AG08396 (cell line): ENCODE measurements around the gene ROPN1L.

Source experiments
- DNase-seq: peaks from one replicate; pipeline ENCODE4 v3.0.0; 2012; ENCODE audit warnings: low spot score, mixed read lengths

ROPN1L gene

DNA sequence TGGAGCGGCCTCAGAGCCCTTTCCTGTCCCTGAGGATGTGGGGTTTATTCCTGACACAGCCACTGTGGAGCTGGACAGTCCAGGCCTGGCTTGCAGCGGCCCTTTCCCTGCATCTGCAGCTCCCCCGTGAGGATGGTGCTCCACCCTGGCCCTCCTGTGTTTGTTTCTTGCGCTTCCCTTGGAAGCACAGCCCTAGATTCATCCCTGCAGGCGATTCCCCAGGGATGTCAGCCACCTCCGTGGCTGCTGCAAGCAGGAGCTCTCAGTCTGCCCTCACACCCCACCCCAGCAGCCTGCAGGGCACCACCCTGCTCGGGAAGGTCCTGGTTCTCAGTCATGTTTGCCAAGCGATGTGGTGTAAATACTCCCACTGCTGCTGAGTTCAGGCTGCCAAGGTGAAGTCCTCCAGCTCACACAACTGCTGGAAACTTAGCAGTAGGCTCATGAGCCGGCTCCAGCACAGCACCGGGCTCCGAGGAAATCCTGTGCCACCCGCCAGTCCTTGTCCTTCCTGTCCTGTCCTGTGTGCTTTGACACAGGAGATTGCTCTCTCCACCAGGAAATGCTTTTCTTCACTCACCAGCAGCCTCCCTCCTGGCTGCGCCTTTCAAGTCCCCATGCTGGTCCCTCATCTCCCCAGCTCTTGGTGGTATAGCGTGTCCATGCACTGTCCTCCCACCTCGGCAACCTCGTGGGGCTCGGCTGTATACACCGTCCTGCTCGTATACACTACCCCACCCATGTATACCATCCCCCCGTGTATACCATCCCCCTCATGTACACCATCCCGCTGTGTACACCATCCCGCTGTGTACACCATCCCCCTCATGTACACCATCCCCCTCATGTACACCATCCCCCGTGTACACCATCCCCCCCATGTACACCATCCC is 16.2 kb downstream of the ROPN1L start:
- no peak for DNase-seq

DNA sequence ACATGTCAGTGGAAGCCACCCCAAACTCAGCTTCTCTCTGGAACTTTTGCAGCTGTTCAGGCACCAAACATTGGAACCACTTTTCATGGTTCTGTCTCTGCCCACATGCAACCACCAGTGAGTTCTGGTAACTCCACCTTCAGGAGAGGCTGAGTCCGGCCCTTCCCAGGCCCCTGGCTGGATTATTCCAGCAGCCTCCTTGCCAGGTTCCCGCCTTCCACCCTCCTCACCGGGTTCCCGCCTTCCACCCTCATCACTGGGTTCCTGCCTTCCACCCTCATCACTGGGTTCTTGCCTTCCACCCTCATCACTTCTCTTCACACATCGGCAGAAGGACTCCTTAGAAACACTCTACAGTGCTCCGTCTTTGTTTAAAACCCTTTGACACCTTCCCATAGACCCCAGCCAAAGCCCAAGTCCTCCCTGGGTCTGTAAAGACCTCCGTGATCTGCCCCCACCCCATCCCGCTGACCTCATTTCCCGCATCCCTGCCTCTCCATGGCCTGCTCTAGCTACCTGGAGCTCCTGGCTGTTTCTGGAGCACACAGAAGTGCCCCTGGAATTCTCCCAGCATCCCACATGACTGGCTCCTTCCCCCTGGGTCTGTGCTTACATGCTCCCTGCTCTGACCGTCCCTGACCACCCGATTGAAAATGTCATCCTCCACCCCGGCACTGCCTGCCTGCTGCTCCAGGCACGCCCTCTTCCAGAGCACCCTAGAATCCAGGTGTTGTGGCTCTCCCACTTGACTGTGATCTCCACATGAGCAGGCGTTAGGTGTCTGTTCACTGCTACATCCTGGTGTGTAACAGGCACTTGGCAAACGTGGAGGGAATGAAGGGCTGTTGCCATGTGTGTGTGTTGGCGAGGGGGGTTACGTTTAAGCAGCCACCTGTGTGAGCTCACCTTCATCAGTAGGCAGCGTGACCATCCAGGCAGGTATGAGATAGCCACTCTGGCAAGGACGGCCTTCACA is 17.7 kb downstream of the ROPN1L start:
- no peak for DNase-seq

DNA sequence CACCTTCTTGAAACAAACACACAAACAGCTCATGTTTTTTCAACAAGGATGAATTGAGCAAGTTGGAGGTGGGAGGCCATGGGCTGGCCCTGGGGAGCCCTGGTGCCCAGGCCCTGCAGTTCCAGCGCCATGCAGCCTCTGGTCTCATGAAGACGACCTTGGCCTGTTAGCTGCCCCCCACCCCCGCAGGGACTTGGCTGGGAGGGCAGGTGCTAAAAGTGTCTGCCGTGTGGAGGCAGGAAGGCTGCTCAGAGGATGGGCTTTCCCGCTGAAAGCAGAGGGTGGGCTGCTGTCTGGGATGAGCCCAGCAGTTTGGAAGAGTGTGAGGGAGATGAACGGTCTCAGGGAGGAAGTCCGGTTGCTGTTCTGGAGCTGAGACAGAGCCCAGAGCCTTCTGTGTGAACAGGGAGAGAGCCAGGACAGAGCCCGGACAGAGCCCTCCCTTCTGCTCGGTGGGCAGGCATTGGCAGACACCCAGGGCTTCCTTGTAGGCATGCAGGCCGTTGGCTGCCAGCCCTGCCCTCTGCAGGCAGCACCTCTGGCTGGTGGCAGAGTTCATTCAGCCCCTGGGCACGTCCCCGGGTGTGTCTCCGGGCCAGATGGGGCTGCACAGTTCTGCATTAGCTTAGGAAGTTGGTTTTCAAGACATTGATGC is 18.7 kb downstream of the ROPN1L start:
- DNase-seq: no peak

DNA sequence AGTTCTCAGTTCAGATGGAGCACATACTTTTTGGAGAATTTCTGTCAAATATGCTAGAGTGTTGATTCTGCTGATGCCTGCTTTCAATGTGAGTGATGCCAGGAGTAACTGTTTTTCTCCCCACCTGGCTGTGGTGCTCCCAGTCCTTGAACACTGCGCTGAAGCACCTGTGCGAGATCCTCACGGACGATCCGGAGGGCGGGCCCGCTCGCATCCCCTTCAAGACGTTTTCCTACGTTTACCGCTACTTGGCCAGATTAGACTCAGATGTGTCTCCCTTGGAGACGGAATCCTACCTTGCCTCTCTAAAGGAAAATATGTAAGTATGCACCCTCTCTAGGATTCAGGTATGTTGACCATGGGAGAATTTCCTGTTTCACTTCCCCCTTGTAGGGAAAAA is 19.4 kb downstream of the ROPN1L start:
- no peak for DNase-seq

DNA sequence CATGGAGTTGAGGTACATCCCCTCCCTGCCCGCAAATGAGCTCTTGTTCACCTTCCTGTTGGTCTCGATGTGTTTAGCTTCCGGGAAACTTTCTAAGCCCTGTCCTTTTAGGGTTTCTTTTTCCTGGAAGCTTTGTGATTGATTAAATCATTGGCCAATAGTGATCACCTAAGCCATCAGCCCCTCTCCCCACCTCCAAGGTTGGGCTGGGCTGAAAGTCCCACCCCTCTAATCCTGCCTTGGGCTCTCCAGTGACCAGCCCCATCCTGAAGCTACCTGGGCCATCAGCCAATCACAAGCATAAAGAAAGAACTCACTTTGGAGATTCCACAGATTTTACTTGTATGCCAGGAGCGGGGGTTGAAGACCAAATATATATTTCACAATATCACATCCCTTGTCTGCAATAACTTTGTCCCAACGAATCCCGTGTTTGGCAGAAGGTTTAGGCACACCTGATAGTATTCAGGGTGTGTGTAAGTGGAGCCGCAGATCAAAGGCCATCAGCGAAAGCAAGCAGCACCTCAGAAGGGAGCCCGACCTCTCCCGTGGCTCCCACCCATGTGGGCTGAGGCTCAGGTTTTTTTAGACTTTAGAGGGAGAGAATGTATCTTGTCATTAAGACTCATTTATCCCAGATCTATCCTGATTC is 20.4 kb downstream of the ROPN1L start:
- DNase-seq: no peak

DNA sequence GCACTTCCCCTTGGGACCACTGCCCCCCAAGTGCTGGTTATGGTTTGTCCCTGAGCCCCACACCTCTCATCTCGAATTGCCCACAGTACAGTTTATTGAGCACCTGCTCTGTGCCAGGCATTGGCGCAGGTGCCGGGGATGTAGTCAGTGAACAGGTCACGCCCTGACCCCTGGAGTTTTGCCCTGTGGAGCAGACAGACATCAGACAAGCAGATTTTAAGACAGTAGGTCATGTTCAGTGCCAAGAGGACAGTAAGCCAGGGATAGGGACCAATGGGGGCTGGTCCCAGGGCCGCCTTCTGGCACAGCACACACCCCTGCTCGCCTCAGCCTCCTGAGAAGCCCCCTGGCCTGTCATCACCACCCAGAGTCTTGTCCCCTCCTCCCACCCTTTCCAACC is 21.9 kb downstream of the ROPN1L start:
- no peak for DNase-seq

DNA sequence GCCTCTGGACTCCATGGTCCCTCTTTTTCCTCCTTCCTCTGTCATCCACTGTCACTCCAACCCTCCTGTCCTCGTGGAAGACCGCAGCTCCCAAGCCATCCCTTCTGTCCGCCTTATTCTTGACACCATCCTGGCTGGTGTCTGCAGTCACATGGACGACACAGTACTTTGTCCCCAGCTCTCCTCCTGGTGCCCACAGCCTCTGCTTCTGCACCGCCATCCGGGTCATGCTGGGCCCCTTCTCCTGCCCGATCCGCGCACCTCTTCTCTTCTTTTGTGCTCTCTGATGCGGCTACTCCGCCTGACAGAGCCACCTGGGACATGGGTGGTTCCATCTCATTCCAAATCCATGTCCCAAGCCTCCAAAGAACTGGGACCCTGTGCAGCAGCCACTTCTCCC is 22.5 kb downstream of the ROPN1L start:
- no peak for DNase-seq

DNA sequence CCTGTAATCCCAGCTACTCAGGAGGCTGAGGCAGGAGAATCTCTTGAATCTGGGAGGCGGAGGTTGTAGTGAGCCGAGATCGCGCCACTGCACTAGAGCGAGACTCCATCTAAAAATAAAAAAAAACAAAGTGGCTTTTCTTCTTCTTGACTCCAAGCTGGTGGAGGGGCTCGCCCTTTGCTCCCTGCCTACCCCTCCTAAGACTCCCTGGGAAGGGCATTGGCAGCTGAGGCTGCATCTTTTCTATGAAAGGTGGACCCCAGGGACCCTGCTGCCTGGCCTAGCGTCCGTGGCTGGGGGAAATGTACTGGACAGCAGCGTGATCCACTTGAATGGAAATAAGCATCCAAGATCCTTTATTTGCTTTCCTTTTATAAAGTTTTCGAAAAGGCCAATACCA is 24.0 kb downstream of the ROPN1L start:
- DNase-seq: no peak

DNA sequence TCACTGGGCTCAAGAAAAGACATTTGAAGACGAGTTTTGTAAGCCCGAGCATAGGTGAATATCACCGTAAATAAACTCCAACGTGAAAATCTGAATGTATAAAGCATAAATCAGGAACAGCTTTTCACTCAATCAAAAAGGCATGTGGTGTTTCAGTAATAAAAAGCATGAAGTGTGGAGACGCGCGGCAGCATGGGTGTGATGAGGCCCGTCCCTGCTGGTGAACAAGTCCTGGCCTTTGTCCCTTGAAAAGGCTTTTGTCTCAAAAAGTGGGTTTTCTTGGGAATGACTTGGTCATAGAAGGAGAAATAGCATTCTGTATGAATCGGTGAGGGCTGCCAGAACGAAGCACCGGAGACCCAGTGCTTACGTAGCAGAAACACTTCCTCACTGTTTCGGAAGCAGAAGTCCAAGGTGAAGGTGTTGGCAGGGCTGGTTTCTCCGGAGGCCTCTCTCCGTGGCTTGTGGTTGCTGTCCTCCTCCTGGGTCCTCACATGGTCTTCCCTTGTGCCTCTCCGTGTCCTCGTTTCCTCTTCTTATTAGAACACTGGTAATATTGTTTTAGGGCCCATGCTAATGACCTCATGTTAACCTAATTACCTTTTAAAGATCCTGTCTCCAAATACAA is 24.9 kb downstream of the ROPN1L start:
- no peak for DNase-seq

DNA sequence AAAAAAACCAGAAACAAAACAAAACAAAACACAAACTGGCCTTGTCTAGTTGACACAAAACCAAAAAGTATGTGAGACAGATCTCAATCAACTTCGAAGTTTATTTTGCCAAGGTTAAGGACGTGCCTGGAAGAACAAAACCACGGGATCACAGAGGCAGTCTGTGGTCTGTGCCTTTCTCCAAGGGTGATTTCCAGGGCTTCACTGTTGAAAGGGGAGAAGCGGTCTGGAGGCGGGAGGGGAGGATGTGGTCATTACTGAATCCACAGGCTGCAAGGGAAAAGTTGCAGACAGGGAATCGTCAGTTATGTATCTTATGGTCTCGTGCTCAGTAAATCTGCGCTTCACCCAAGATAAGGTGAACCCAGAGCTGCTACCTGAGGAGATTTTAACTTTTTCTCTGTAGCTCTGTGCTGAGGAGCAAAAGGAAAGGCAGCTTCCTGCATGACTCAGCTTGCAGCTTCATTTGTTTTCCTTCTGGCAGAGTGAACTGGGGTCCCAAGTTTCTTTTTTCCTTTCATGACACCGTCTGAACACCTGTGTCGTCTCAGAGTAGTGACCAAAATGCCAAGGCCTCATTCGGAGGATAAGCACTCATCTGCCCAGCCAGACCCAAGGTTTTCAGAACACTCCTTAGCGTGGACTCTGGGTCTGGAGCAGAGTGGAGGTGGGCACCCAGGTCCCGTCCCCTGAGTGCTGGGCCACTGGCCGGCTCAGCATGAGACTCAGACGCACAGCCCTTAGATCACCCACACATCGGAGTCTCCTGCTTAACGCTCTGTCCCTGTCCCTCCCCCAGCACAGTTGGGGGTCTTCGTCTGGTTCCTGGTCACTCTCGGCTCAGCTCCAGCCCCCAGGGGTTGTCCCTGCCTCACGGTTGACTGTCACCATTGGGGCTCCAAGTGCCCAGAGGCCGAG is 25.9 kb downstream of the ROPN1L start:
- no peak for DNase-seq

DNA sequence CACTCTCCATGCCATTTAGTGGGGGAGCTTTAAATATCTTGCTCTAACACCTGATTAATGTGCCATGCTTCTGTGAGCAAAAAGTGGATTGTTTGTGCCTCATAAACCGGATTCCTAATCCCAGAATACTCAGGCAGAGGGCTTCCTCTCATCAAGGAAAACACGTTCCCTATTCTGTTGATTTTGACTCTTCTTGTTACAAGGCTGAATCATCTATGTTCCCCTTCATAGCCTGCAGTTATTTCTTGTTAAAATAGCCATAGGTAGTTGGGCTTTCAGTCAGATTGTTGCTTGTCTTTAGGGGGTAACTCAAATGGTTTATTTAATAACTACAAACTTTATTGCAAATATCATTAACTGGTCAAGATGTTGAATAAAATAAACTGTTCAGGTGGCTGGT is 26.6 kb downstream of the ROPN1L start:
- DNase-seq: no peak

DNA sequence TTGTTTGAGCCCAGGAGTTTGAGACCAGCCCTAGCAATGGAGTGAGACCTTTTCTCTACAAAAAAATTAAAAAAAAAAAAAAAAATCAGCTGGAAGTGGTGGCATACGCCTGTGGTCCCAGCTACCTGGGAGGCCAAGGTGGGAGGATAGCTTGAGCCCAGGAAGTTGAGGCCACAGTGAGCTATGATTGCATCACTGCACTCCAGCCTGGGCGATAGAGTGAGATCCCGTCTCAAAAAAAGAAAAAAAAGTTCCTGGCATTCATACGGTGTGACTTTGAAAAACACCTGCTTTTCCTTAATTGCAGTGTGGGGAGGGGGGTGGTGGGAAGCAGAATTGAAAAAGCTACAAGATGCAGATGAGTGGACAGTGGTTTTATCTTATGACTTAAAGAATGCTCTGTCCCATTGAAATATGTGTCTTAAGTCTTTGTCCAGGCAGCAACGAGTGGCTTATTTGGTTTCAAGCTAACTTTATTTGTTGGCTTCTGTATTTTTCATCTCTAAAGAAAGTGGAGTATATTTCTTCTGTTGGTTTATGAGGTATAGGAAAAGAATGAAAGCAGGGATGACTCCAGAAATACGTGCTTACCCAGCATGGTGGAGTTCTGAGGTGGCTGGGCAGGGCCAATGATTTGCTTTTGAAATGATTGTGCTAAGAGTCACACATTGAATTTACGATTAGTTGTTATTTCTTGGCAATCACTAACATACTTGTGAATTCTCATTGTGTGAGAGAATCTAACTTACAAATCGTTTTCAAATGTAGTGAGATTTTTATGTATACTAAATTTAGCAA is 27.8 kb downstream of the ROPN1L start:
- no peak for DNase-seq

DNA sequence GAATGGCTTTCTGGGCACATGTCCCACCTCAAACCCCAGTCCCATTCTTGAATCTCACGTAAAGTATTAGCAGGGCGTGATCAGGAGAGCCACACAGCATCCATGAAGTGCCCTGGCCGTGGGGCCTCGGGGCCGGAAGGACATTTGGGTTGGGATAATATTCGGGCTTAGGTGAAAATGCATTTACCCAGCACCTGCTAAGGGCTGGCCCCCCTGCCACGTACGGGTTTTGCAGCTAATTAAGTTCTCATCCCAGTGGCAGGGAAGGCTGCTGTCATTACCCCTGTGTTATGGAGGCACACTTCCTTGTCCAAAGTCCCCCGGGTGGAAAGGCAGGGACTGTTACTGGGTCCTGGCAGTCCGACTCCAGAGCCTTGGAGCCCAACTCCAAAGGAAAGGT is 29.0 kb downstream of the ROPN1L start:
- DNase-seq: no peak

DNA sequence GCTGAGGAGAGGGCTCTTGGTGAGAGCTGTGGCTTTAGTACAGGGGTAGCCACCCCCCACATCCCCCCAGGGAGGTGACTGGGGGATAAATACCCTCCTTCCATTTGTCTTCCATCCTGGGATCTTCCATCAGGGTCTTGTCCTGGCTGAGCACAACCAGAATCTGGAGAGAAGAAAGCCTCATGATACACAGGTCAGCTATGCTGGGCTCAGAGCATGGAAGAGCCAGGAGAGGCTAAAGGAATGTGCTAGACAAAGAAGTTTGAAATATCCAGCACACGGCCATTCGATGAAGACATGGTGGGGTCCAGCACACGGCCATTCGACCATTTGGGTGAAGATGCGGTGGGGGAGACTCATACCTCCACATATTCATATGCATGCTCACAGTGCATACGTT is 30.0 kb downstream of the ROPN1L start:
- peak; percentile 50 for DNase-seq

DNA sequence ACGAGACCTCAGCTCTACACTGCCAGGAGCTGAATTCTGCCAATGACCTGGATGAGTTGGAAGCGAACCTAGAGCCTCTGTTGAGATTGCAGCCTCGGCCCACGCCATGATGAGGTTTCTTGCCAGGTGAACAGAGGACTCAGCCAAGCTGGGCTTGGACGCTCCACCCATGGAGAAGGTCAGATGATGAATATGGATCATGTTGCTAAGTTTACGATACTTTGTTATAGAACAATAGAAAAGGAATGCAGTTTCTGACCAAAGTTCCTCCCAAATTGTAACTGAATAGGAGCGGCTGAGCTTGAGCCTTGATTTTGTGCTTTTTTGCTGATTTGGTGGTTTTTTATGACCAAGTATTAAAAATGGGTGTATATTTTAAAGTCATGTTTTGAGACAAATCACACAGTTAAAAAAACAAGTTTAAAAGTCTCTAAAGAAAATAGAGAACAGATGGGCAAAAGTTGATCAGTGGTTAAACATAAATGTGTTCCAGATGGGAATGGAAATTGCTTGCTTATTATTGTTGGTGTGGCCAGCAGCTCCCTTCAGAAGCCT is 32.9 kb downstream of the ROPN1L start:
- DNase-seq: no peak

DNA sequence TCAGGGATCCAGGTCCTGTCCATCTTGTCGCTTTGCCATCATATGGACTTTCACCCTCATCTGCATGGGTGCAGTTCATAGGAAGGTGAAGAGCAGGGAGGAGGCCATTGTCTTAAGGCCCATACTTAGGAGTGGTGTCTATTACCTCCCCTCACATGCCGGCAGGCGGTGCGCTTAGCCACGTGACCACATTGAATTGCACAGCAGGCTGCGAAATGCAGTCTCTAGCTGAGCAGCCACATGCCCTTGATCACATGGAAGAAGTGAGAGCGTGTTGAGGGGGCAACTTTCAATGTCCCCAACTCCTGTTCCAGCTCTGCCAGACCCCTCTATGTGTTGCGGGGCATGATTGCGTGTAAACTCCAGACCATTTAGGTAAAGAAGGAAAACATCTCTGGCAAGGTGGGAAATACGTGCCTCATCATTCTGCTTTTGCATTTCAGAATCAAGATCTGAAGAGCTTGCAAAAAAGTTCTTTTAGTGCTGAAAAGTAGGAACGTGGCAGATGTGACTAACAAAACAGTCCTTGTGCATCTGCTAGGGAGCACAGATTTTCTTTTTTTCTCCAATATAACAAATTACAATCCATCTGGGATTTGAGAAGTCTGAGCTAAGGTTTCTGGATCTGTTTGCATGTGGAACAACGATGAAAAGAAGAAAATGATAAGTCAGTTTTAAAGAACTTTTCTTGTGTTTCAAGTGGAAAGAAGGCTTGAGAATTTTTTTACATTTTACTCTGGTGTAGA is 34.4 kb downstream of the ROPN1L start:
- DNase-seq: no peak

DNA sequence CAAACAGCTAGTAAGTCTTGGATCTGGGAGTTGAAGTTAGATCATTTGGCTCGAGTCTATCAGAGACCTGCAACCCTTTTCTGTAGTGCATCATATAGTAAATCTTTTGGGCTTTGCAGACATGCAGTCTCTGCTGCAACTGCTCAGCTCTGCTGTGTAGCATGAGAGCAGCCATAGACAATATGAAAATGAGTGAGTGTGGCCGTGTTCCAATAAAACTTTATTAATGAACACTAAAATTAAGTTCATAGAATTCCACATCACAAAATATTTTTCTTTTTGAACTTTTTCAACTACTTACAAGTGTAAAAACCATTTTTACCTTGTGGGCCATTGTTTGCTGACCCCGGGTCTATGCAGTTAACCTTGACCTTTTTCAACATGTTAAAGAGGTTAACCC is 35.2 kb downstream of the ROPN1L start:
- no peak for DNase-seq

DNA sequence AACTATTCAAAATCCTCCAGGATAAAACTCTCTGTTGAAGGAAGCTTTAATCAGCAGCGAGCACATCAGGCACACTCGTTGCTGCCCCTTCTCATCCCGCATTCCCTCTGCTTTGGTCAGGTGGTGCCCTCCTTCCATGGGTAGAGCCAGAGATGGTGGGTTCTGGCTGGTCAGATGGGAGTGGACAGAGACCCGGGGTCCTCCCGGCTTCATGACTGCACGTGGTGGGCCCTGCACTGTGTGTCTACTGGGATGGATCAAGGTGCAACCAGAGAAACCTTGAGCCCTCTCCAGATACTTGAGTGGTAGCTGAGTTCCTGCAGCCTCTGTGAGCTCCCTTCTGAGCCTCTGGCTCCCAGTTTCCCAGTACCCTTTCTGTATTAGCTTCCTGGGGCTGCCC is 36.3 kb downstream of the ROPN1L start:
- no peak for DNase-seq

DNA sequence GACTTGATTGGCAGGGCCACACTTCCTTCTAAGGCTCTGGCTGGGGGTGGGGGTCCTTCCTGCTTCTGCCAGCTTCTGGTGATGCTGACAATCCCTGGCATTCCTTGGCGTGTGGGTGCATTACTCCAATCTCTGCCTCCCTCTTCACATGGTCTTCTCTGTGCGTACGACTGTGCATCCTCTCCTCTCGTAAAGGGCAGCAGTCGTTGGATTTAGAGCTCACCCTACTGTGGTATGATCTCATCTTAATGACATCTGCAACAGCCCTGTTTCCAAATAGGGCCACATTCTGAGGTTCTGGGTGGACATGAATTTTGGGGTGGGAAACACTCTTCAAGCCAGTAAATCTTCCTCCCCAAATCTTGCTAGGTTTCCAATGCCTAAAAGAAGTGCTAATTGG is 36.8 kb downstream of the ROPN1L start:
- no peak for DNase-seq
